ENCODE measurements around the gene GDPD4. TPM values are rescaled to one million over a fixed set of nuclear protein-coding genes. Genes with fewer than 3 reads are reported as not detected.

GDPD4 gene
- total RNA-seq, 4 donors from 2014 or later: not detected

GRCh38 chr11:77322506-77322905, 21.0 kb upstream of the GDPD4 start:
- no peak for TF ChIP-seq CTCF (IDR thresholded peaks at IDR 0.05)
- peak in 1 of 2 donors; percentile 34 for TF ChIP-seq POLR2AphosphoS5 (IDR thresholded peaks at IDR 0.05)

GRCh38 chr11:77320351-77320750, 18.9 kb upstream of the GDPD4 start:
- 100% methylated on average over 1 of the region's 1 CpG for WGBS
- Histone ChIP-seq H3K36me3 (peaks cover 0 to 17% (median 7%) of the 10 kb centered on the region in 4 donors), H3K9me3 (no peaks in the 10 kb centered on the region), H3K4me1 (no peaks in the 10 kb centered on the region), H3K4me3 (no peak overlapping the region), H3K27me3 (no peaks in the 10 kb centered on the region), H3K27ac (replicated peaks in 1 of 4) (no peak overlapping the region)
- no peak for TF ChIP-seq POLR2A (IDR thresholded peaks at IDR 0.05; ENCODE audit: low read depth)
- no peak for TF ChIP-seq POLR2AphosphoS5 (IDR thresholded peaks at IDR 0.05)
- TF ChIP-seq EP300 (IDR thresholded peaks at IDR 0.05): no peak
- no peak for TF ChIP-seq CTCF (IDR thresholded peaks at IDR 0.05)
- intact Hi-C loops (cut with DNase I): no loop called here
- no peak for DNase-seq (ENCODE audit: extremely low spot score)

More at GRCh38 chr11:77322506-77322905, 21.0 kb upstream of the GDPD4 start:
- intact Hi-C loops (cut with DNase I): no loop called here
- H3K27me3 ChIP-seq: no peaks in the 10 kb centered on the region
- no peaks in the 10 kb centered on the region for H3K9me3 ChIP-seq
- H3K4me1 ChIP-seq: no peaks in the 10 kb centered on the region
- no peak overlapping the region for H3K4me3 ChIP-seq
- peak; percentile 80 for DNase-seq (ENCODE audit: extremely low spot score)
- H3K36me3 ChIP-seq: peaks cover 0 to 31% (median 10%) of the 10 kb centered on the region in 4 donors
- peak overlapping the region in 1 of 4 donors; percentile 24 for H3K27ac ChIP-seq (replicated peaks in 1 of 4)
- 83% methylated on average over 2 of the region's 2 CpGs for WGBS

GRCh38 chr11:77318600-77318999, 17.1 kb upstream of the GDPD4 start:
- intact Hi-C loops (cut with DNase I): no loop called here
- no peak overlapping the region for H3K4me3 ChIP-seq
- H3K4me1 ChIP-seq: no peaks in the 10 kb centered on the region
- peaks cover 0 to 17% (median 7%) of the 10 kb centered on the region in 4 donors for H3K36me3 ChIP-seq
- H3K9me3 ChIP-seq: no peaks in the 10 kb centered on the region
- no peak overlapping the region for H3K27ac ChIP-seq (replicated peaks in 1 of 4)
- DNase-seq (ENCODE audit: extremely low spot score): peak; percentile 21
- no peaks in the 10 kb centered on the region for H3K27me3 ChIP-seq
- no peak for TF ChIP-seq CTCF (IDR thresholded peaks at IDR 0.05)
- no peak for TF ChIP-seq EP300 (IDR thresholded peaks at IDR 0.05)
- no peak for TF ChIP-seq POLR2AphosphoS5 (IDR thresholded peaks at IDR 0.05)
- TF ChIP-seq POLR2A (IDR thresholded peaks at IDR 0.05; ENCODE audit: low read depth): no peak
- 88% methylated on average over 2 of the region's 2 CpGs for WGBS

- H3K36me3 ChIP-seq: peaks cover 0 to 4% (median under 1%) of the 10 kb centered on the region in 4 donors
- H3K27ac ChIP-seq (replicated peaks in 1 of 4): peak overlapping the region in 1 of 4 donors; percentile 27
- H3K27me3 ChIP-seq: no peaks in the 10 kb centered on the region
- intact Hi-C loops (cut with DNase I): no loop called here
- peak; percentile 26 for DNase-seq (ENCODE audit: extremely low spot score)
- H3K4me1 ChIP-seq: no peaks in the 10 kb centered on the region
- H3K9me3 ChIP-seq: no peaks in the 10 kb centered on the region
- H3K4me3 ChIP-seq: no peak overlapping the region
- 38% methylated on average over 5 of the region's 5 CpGs for WGBS
- TF ChIP-seq POLR2A (IDR thresholded peaks at IDR 0.05; ENCODE audit: low read depth) (no peak), CTCF (IDR thresholded peaks at IDR 0.05) (no peak), EP300 (IDR thresholded peaks at IDR 0.05) (no peak), POLR2AphosphoS5 (IDR thresholded peaks at IDR 0.05) (no peak)
These were observed 15.4 kb upstream of the GDPD4 start for GRCh38 chr11:77316733-77317342.

GRCh38 chr11:77312107-77312506, 10.6 kb upstream of the GDPD4 start:
- Histone ChIP-seq H3K4me3 (no peak overlapping the region), H3K4me1 (no peaks in the 10 kb centered on the region), H3K36me3 (no peaks in the 10 kb centered on the region), H3K27me3 (no peaks in the 10 kb centered on the region), H3K27ac (replicated peaks in 1 of 4) (no peak overlapping the region), H3K9me3 (no peaks in the 10 kb centered on the region)
- intact Hi-C loops (cut with DNase I): no loop called here
- TF ChIP-seq POLR2AphosphoS5 (IDR thresholded peaks at IDR 0.05): no peak
- peak; percentile 55 for DNase-seq (ENCODE audit: extremely low spot score)

All from esophagus muscularis mucosa (tissue), 4 donors.